K562 (cell line): ENCODE results near the gene SRP9. TPM values are rescaled to one million over a fixed set of nuclear protein-coding genes. Genes with fewer than 3 reads are reported as not detected.

Source experiments
- ARHGAP35 ChIP-seq: fragments of 450-650 bp; IDR thresholded peaks from 2 replicates; pipeline ENCODE4 v1.6.1; 2018; ENCODE audit not compliant: partially characterized antibody
- CXXC5 ChIP-seq: fragments of 250-450 bp; sonication (Bioruptor Pico); IDR thresholded peaks from 2 replicates; pipeline ENCODE4 v1.8.0; 2022; ENCODE audit warnings: inconsistent platforms, mild to moderate bottlenecking, moderate library complexity
- HDAC1 ChIP-seq, 2 experiments: fragments of 450-650 bp; IDR thresholded peaks; 2 replicates each; pipeline ENCODE4 v1.6.1; 2016 to 2017; ENCODE audit warnings: inconsistent platforms in 1 of 2, mild to moderate bottlenecking in 1 of 2, moderate library complexity in 1 of 2
- MCM3 ChIP-seq: fragments of 450-650 bp; IDR thresholded peaks from 2 replicates; pipeline ENCODE4 v1.6.1; 2016
- MEIS2 ChIP-seq: fragments of 450-650 bp; IDR thresholded peaks from 2 replicates; pipeline ENCODE4 v1.6.1; 2014; ENCODE audit warnings: mild to moderate bottlenecking; ENCODE audit not compliant: partially characterized antibody
- NONO ChIP-seq, 2 experiments: fragments of 200-400 bp in 1 of 2; fragments of 450-650 bp in 1 of 2; formaldehyde crosslinking in 1 of 2; IDR thresholded peaks; 2 replicates each; pipeline ENCODE4 v1.6.1; 2017; ENCODE audit warnings: low read depth in 2 of 2, mild to moderate bottlenecking in 2 of 2, moderate library complexity in 2 of 2, low read length in 1 of 2
- NRF1 ChIP-seq, 2 experiments: fragments of 450-650 bp; IDR thresholded peaks in 1 of 2; conservative IDR thresholded peaks in 1 of 2; 2 replicates each; pipeline ENCODE4 v1.6.1; 2014; ENCODE audit warnings: mild to moderate bottlenecking in 2 of 2
- POLR2G ChIP-seq: fragments of 200-400 bp; formaldehyde crosslinking; IDR thresholded peaks from 2 replicates; pipeline ENCODE4 v1.6.1; 2017; ENCODE audit warnings: low read depth, mild to moderate bottlenecking, antibody characterized with exemption, low read length, moderate library complexity
- TAF7 ChIP-seq: fragments of 450-650 bp; IDR thresholded peaks from 2 replicates; pipeline ENCODE4 v1.6.1; 2016; ENCODE audit warnings: missing genetic modification characterization, missing compliant biosample characterization
- ZNF143 ChIP-seq: sonication (generic); formaldehyde crosslinking; IDR thresholded peaks from 2 replicates; pipeline ENCODE4 v1.9.0; 2022; ENCODE audit warnings: mild to moderate bottlenecking, missing genetic modification reagents
- ZNF444 ChIP-seq: fragments of 250-450 bp; sonication (Bioruptor Pico); IDR thresholded peaks from 2 replicates; pipeline ENCODE4 v1.4.0; 2020; ENCODE audit warnings: mild to moderate bottlenecking, moderate library complexity
- polyA plus RNA-seq, 8 experiments: library from polyadenylated mRNA; depleted of rRNA in 4 of 8; stranded (reverse) in 5 of 8; unstranded in 3 of 8; fragments of >200 nt; fragmentation: Nextera tagmentation in 2 of 8; fragmentation: Illumina TruSeq in 1 of 8; extraction: Ambion mirVana in 2 of 8; extraction: Trizol in 1 of 8; gene quantifications; 2 replicates each; pipeline versions ENCODE4 v1.2.1 to v1.2.3, GENCODE V29; 2011 to 2014; ENCODE audit warnings: inconsistent platforms in 1 of 8, missing spikeins in 1 of 8
- total RNA-seq, 7 experiments: library from RNA; depleted of rRNA in 6 of 7; stranded (reverse); fragments of >200 nt in 6 of 7; fragmentation: Illumina TruSeq in 2 of 7; extraction: Trizol in 2 of 7; gene quantifications; 2 replicates each; pipeline versions ENCODE4 v1.2.1 to v1.2.3, GENCODE V29; 2011 to 2021; ENCODE audit warnings: low replicate concordance in 1 of 7
- TF ChIP-seq, protein P1 (sequence below): fragments of 200-800 bp; sonication (Bioruptor generic); IDR thresholded peaks from 2 replicates; pipeline ENCODE4 v1.6.1; 2017; ENCODE audit warnings: missing genetic modification characterization, missing compliant biosample characterization
- TF ChIP-seq, protein P2 (sequence below): IDR thresholded peaks from 2 replicates; pipeline ENCODE4 v1.6.1; 2011; ENCODE audit warnings: borderline replicate concordance, low read depth, mild to moderate bottlenecking, moderate library complexity, low read length; ENCODE audit not compliant: insufficient read depth, poor library complexity, severe bottlenecking
- TF ChIP-seq, protein P3 (sequence below), 3 experiments: fragments of 200-800 bp in 1 of 3; sonication (Bioruptor generic) in 1 of 3; sonication (generic) in 1 of 3; formaldehyde crosslinking in 1 of 3; IDR thresholded peaks; 2 replicates each; pipeline versions ENCODE4 v1.6.1 to v1.8.0; 2016 to 2022; ENCODE audit warnings: mild to moderate bottlenecking in 2 of 3, missing compliant biosample characterization in 2 of 3, missing genetic modification characterization in 2 of 3, missing genetic modification reagents in 1 of 3
- TF ChIP-seq, protein P4 (sequence below): fragments of 450-650 bp; conservative IDR thresholded peaks from 2 replicates; pipeline ENCODE4 v1.6.1; 2016; ENCODE audit warnings: missing genetic modification characterization, low read depth, mild to moderate bottlenecking, control low read depth, missing compliant biosample characterization
- TF ChIP-seq, protein P5 (sequence below): sonication (generic); formaldehyde crosslinking; IDR thresholded peaks from 2 replicates; pipeline ENCODE4 v1.8.1; 2023; ENCODE audit warnings: mild to moderate bottlenecking, missing genetic modification reagents

SRP9 gene
- total and polyA plus RNA-seq, 9 of the 15 experiments (the other 6 are each of a cell fraction or from before 2014, with no cell fraction given) = 273 to 1,892 (median 668) TPM

DNA sequence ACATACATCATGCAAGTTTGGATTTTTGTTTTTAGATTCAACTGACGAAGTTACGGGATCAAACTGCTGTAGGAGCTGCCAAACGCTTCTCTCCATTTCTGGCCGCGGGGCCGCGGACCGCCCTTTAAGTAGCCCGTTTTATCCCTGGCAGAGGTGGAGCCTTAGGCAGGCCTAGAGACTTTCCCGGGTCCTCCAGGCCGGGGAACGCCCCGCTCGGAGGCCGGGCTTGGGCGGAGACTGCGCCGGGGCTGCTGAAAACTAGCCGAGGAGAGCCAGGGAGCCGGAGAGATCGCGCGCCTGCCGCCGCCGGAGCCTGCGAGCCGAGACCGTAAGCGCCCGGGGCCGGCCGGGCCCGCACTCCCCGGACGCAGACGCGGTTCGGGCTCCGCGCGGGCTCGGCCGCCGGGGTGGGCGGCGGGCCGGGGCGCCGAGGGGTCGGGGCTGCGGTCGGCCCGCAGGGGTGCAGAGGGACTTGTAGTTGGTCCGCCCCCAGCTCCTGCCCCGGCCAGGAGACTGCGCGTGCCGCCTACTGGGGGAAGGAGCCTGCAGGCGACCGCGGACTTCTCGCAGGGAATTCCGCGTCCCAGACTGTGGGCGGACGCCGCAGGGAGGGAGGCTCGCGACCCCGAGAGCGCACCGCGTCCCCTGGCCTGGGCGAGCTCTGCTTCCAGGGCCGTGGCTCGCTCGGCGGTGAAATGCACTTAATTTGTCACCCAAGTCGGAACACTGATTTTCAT lies 32.4 kb downstream of the SRP9 start, which contains the start of gene EPHX1 (continued):
- no peak for TF ChIP-seq ARHGAP35
- no peak for TF ChIP-seq TAF7
- peak; percentile 79 for TF ChIP-seq CXXC5 (CRISPR knock-in tag)
- peak in 1 of 2 experiments; percentile 94; a peak in 3 of 4 replicates for TF ChIP-seq NONO (IDR thresholded peaks at IDR 0.05; ENCODE audit: low read depth in 2 of 2, low read length in 1 of 2)
- TF ChIP-seq ZNF143 (CRISPR knock-in tag) = no peak
- peak; percentile 27 for TF ChIP-seq MEIS2
- TF ChIP-seq HDAC1 (IDR thresholded peaks at IDR 0.05) = 0 out of 4 replicates have a peak, but pooled peaks of 1 of the 2 experiments have one; percentile 38
- TF ChIP-seq, protein P1, sequence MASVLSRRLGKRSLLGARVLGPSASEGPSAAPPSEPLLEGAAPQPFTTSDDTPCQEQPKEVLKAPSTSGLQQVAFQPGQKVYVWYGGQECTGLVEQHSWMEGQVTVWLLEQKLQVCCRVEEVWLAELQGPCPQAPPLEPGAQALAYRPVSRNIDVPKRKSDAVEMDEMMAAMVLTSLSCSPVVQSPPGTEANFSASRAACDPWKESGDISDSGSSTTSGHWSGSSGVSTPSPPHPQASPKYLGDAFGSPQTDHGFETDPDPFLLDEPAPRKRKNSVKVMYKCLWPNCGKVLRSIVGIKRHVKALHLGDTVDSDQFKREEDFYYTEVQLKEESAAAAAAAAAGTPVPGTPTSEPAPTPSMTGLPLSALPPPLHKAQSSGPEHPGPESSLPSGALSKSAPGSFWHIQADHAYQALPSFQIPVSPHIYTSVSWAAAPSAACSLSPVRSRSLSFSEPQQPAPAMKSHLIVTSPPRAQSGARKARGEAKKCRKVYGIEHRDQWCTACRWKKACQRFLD (CRISPR knock-in tag) = peak; percentile 41; the same call in 1 of the 2 replicates
- TF ChIP-seq, protein P2, sequence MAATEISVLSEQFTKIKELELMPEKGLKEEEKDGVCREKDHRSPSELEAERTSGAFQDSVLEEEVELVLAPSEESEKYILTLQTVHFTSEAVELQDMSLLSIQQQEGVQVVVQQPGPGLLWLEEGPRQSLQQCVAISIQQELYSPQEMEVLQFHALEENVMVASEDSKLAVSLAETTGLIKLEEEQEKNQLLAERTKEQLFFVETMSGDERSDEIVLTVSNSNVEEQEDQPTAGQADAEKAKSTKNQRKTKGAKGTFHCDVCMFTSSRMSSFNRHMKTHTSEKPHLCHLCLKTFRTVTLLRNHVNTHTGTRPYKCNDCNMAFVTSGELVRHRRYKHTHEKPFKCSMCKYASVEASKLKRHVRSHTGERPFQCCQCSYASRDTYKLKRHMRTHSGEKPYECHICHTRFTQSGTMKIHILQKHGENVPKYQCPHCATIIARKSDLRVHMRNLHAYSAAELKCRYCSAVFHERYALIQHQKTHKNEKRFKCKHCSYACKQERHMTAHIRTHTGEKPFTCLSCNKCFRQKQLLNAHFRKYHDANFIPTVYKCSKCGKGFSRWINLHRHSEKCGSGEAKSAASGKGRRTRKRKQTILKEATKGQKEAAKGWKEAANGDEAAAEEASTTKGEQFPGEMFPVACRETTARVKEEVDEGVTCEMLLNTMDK = peak; percentile 38
- peak; percentile 92 for TF ChIP-seq POLR2G
- no peak for TF ChIP-seq MCM3
- TF ChIP-seq, protein P3, sequence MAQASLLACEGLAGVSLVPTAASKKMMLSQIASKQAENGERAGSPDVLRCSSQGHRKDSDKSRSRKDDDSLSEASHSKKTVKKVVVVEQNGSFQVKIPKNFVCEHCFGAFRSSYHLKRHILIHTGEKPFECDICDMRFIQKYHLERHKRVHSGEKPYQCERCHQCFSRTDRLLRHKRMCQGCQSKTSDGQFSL (CRISPR knock-in tag; IDR thresholded peaks at IDR 0.05) = no peak
- TF ChIP-seq, protein P3 (tag; IDR thresholded peaks at IDR 0.05) = no peak
- TF ChIP-seq, protein P4, sequence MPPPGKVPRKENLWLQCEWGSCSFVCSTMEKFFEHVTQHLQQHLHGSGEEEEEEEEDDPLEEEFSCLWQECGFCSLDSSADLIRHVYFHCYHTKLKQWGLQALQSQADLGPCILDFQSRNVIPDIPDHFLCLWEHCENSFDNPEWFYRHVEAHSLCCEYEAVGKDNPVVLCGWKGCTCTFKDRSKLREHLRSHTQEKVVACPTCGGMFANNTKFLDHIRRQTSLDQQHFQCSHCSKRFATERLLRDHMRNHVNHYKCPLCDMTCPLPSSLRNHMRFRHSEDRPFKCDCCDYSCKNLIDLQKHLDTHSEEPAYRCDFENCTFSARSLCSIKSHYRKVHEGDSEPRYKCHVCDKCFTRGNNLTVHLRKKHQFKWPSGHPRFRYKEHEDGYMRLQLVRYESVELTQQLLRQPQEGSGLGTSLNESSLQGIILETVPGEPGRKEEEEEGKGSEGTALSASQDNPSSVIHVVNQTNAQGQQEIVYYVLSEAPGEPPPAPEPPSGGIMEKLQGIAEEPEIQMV = peak; percentile 28; the same call in 1 of the 2 replicates
- peak; percentile 87 to 90 for TF ChIP-seq NRF1 (conservative IDR thresholded peaks at IDR 0.05 in 1 of 2, IDR thresholded peaks at IDR 0.05 in 1 of 2)
- TF ChIP-seq, protein P5, sequence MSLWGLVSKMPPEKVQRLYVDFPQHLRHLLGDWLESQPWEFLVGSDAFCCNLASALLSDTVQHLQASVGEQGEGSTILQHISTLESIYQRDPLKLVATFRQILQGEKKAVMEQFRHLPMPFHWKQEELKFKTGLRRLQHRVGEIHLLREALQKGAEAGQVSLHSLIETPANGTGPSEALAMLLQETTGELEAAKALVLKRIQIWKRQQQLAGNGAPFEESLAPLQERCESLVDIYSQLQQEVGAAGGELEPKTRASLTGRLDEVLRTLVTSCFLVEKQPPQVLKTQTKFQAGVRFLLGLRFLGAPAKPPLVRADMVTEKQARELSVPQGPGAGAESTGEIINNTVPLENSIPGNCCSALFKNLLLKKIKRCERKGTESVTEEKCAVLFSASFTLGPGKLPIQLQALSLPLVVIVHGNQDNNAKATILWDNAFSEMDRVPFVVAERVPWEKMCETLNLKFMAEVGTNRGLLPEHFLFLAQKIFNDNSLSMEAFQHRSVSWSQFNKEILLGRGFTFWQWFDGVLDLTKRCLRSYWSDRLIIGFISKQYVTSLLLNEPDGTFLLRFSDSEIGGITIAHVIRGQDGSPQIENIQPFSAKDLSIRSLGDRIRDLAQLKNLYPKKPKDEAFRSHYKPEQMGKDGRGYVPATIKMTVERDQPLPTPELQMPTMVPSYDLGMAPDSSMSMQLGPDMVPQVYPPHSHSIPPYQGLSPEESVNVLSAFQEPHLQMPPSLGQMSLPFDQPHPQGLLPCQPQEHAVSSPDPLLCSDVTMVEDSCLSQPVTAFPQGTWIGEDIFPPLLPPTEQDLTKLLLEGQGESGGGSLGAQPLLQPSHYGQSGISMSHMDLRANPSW (CRISPR knock-in tag) = 0 out of 2 replicates have a peak, but pooled peaks have one; percentile 35
- TF ChIP-seq ZNF444 (CRISPR knock-in tag) = no peak
